HG03064 (cell line): ENCODE data around the gene FABP7.
"Not testable (repeated sequence)": the region's sequence is repeated elsewhere in the genome, so short reads cannot be mapped to it uniquely, and the experiment has no call there.

ENCODE experiments used
- ATAC-seq: cut with Tn5 transposase; IDR thresholded peaks from one replicate; pipeline ENCODE4 v1.9.1; 2021; ENCODE audit warnings: low read depth; ENCODE audit not compliant: unreplicated experiment

FABP7 gene

DNA sequence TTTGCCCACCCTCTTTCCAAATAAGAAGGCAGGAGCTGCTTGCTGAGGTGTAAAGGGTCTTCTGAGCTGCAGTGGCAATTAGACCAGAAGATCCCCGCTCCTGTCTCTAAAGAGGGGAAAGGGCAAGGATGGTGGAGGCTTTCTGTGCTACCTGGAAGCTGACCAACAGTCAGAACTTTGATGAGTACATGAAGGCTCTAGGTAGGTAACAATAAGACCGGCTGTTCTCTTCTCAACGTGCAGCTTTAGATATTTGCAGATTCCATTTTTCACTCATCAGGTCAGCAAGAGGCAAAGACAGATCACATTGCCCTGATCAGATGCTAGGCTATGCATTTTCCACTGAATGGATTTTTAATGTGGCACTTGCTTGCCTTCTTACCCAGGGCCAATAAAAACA lies at the start of gene FABP7:
TSS of gene FABP7 (plus strand) at position 50 of the 400 bp plus-strand sequence. CDS start at position 129, 79 bp downstream.
- ATAC-seq: no peak

DNA sequence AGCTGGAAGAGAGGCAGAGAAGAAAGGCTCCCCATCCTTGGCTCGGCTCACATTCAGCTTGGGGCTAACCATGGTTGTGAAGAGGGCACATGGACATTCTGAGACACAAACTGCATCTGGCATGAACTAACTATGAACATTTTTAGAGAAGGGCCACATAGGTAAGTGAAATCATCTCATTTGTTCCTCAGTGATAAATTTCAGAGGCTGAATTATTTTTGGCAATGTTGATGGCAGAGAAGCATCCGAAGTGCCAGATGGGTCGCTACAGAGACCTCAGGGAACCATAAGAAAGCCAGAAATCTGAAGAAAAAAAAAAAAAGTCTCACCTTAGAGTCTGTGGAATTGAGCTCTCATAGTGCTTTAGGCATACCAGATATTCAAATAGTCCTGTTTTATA lies 49.2 kb upstream of the FABP7 start:
- ATAC-seq: no peak

DNA sequence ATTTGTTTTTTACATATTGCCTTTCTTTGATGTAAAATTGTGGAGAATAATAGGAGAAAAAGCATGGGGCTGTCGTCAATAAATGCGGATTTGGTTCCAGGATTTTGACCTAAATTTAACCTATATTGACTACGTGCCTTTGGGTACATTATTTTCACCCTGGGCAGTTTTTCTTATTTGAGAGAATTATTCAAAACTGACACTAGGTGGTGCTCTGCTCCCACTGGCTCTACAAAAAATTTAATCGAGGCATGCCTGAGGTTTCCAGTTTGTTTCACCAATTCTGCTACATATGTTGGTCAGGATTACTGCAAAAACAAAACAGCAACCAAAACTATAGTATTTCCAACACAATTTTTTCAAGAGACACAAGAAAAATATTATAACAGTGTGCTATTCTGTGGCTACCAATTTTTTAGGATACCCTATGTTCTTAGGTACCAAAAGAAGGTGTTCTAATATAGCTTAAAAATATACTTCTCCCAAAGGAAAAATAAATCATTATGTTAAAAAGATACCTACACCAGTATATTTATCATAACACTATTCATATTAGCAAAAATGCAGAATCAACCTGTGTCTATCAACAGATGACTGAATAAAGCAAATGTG lies 48.6 kb upstream of the FABP7 start:
- no peak for ATAC-seq

GRCh38 chr6:122733259-122733658 lies 46.3 kb upstream of the FABP7 start:
- ATAC-seq: no peak

DNA sequence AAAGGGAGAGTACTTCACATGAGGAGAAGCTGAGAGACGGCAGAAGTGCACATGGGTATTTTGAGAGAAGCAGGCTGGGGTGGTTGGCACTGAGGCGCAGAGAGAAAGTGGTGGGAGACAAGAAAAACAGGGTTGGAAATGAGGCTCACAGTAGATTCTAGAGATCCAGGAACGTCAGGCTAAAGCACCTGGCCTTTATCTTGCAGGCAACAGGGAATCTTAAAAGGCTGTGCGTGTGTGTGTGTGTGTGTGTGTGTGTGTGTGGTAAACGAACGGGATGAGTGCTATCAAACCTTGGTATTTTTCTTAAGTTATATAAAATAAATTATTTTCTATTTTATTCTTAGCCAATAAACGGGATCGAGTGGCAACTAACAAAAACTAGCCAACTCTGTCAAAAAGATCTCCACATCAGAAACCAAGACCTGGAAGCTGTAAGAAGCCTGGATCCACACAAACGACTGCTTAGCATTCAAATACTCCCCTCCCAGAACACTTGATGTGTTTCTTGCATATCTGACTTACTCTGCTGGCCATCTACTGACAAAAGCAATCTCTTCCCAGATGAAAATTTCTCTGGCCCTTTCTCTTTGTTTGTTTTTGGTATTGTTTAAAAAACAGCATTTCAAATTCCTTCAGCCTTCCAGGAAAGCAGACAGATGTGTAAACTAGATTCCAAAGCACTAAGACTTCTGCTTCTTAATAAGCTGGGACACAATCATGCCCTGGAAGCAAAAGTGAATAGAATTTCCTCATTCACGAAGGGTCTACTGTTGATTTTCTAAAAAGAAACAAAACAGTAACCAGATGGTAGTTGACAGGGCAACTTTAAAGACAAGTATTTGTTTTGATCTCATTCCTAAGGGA lies 44.8 kb upstream of the FABP7 start:
- no peak for ATAC-seq

GRCh38 chr6:122735582-122735981 lies 43.9 kb upstream of the FABP7 start:
- ATAC-seq: no peak

DNA sequence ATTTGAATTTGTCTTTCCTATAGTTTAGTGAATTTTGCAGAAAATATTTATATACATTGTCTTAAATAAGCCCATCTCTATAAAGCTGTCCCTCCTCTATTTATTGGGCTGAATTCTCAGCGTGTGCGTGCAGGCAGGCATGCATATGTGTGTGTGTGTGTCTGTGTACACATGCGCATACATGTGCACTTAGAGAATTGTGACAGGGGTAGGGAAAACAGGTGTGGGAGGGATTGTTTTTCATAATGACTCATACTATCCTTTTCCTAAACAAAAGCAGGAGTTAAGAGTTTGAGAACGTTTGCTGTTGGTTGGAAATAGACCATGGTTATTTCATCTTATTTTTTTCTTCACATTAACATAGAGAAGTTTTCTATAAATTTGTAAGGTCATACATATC lies 43.4 kb upstream of the FABP7 start:
- ATAC-seq: no peak

- ATAC-seq: no peak
These were observed 42.9 kb upstream of the FABP7 start for GRCh38 chr6:122736616-122737015.

DNA sequence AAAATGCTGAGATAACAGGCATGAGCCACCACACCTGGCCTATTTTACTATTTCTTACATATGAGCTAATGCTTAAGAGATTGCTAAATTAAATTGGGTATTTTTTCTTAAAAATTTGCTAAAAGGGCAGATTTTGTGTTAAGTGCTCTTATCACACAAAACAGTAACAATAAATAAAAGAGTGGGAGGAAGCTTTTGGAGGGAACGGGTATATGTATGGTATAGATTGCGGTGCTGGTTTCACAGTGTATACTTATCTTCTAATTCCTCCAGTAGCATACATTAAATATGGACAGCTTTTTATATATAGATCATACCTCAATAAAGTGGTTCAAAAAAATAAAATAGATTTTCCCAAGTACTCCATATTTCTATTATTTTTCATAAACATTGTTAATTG lies 39.4 kb upstream of the FABP7 start:
- ATAC-seq: no peak

DNA sequence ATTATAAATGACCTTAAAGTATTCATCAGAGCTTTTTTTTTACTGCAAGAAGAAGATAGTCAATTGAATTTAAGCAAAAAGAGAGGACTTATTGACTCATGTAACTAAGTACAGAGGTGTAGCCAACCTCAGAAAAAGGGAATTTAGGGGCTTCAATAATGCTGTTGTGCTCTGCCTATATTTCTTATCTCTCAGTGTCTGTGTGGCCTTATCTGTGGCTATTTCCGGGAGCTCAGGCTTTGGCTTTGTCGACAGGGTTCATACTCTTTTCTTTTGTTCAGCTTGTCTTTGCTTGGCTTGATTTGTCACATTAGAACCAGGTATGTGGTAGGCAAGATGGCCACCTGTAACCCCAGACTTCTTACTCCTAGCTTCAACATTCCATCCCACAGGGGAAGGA lies 38.6 kb upstream of the FABP7 start:
- no peak for ATAC-seq

DNA sequence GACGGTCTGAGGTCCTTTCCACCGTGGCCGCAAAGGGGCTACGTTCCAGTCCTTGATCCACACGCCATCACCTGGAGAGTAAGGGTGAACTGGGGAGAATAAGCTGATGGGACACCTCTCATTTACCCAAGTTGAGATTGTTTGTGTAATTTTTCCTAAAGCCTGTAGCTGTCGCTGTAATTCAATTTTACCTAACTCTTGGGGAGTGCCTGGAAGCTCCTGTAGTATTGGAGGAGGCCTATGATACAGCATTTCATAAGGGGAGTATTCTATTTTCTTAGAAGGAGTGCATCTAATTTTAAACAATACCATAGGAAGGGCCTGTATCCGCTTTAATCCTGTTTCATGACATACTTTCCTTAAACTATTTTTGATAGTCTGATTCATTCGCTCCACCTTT lies 35.3 kb upstream of the FABP7 start:
- ATAC-seq: not testable (repeated sequence)

DNA sequence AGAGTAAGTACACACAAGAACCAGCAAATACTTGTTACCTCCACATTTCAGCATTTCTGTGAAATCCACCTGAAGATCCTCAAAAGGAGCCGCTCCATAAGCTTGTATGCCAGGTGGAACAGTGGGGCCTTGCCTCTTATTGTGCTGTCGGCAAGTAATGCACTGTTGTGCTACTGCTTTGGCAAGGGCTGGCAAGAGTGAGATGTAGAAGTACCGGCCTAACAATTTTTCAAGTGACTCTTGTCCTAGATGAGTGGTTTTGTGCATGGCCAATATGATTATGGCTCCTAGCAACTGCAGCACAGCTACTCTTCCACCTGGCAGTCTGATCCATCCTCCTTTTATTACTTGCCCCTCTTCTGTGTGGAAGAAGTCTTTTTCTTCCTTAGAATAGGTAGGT lies 34.7 kb upstream of the FABP7 start:
- not testable (repeated sequence) for ATAC-seq

- ATAC-seq: no peak
These were observed 32.8 kb upstream of the FABP7 start for GRCh38 chr6:122746688-122747087.

DNA sequence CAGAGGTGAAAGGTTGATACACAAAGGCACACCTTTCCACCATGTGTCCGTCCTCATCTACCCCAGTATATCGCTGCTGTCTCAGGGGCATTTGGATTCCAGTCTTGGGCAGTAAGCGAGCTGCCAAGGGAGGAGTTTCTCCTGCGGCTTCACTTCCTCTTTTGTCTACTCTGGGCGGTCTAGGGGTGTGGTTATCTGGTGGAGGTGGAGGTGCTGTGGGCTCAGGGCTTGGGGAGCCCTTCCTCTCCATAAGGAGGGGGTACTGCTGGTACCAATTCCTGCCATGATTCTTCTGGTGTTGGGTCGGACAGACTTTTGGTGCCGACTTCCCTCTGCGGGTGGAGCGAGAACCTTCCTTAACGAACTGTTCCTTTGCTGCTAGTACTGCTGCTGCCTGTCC lies 31.9 kb upstream of the FABP7 start:
- ATAC-seq: no peak

DNA sequence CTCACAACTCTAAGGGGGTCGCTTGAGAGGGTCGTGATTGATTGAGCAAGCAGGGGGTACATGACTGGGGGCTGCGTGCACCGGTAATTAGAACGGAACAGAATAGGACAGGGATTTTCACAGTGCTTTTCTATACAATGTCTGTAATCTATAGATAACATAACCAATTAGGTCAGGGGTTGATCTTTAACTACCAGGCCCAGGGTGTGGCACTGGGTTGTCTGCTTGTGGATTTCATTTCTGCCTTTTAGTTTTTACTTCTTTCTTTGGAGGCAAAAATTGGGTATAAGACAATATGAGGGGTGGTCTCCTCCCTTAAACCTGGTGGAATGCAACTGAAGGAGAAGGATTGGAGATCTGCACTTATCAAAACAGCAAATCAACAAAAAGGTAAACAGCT lies 30.6 kb upstream of the FABP7 start:
- ATAC-seq: not testable (repeated sequence)

DNA sequence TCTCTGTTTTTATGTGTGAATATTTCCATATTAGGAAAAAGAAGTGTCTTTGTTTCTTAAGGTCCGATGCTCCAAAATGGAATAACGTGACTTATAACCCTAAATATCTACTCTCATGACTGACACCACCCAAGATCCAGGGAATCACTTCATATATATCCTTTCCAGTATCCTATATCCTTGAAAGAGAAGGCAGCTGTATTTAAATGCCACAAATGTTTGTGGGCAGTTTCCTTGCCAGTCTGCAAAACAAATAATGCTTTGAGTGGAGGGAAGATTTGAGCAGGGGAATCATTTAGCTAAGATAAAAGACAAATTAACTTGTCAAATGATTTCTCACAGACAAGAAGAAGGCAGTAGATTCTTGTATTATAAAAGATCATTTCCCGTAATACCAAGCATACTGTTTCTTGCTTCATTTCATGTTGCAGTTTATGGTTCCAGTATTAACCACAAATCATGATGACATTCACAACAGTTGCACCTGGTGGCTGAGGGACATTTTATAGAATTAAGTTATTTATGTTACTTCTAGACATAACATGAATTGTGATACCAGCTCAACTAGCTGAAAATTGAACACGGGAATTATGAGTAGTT lies 30.0 kb upstream of the FABP7 start:
- no peak for ATAC-seq

GRCh38 chr6:122751326-122751725 lies 28.2 kb upstream of the FABP7 start:
- peak; percentile 78 for ATAC-seq

DNA sequence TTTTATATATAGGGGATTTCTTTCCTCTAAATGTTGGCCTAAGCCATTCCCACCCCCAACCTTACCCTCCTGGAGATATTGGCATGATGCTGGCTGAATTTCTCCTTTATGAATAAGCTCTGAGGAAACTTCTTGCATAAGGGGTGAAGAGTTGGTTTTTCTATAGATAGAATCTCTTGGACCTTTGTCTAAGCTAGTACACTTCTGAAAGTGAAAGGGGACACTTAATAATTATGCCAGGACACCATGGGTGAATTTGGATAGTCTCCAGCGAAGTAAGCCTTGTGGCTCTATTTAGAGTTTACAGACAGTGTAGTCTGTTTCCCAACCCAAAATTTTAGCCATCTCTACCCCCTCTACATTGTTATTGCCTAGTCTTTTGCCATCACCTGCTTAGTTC lies 27.1 kb upstream of the FABP7 start:
- no peak for ATAC-seq

GRCh38 chr6:122753000-122753687 lies 26.4 kb upstream of the FABP7 start:
- no peak for ATAC-seq

GRCh38 chr6:122753688-122754056 lies 25.8 kb upstream of the FABP7 start:
- no peak for ATAC-seq

- ATAC-seq: no peak
These were observed 25.3 kb upstream of the FABP7 start for GRCh38 chr6:122754191-122754731.
